ENCODE measurements around the gene EDNRB.

Gene EDNRB

DNA sequence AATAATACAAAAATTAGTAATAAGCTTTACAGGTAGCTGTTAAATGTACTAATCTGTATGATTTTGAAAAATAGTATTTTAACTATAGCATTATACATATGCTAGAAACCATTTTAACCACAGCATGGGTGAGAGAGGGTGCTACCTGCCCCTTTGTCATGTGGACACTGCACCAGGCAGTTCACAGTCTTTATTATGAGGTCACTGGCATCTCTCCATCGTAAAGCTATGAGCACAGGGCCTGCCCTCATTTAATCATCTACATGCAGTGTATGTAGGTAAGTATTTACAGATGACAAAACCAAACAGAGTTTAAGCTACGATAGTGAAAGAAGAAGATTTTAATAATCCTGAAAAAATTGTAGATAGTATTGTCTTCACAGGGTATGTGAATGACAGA is 21.7 kb downstream of the EDNRB start:
- TF ChIP-seq, protein P1, sequence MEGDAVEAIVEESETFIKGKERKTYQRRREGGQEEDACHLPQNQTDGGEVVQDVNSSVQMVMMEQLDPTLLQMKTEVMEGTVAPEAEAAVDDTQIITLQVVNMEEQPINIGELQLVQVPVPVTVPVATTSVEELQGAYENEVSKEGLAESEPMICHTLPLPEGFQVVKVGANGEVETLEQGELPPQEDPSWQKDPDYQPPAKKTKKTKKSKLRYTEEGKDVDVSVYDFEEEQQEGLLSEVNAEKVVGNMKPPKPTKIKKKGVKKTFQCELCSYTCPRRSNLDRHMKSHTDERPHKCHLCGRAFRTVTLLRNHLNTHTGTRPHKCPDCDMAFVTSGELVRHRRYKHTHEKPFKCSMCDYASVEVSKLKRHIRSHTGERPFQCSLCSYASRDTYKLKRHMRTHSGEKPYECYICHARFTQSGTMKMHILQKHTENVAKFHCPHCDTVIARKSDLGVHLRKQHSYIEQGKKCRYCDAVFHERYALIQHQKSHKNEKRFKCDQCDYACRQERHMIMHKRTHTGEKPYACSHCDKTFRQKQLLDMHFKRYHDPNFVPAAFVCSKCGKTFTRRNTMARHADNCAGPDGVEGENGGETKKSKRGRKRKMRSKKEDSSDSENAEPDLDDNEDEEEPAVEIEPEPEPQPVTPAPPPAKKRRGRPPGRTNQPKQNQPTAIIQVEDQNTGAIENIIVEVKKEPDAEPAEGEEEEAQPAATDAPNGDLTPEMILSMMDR (IDR thresholded peaks at IDR 0.05), result no peak
- TF ChIP-seq ZFX (IDR thresholded peaks at IDR 0.05; ENCODE audit: borderline replicate concordance), result no peak
- H3K27ac ChIP-seq, result no peak overlapping the region

GRCh38 chr13:77896536-77896935 is 22.1 kb downstream of the EDNRB start:
- TF ChIP-seq, protein P1 (IDR thresholded peaks at IDR 0.05), result no peak
- TF ChIP-seq ZFX (IDR thresholded peaks at IDR 0.05; ENCODE audit: borderline replicate concordance), result no peak
- H3K27ac ChIP-seq, result no peak overlapping the region

DNA sequence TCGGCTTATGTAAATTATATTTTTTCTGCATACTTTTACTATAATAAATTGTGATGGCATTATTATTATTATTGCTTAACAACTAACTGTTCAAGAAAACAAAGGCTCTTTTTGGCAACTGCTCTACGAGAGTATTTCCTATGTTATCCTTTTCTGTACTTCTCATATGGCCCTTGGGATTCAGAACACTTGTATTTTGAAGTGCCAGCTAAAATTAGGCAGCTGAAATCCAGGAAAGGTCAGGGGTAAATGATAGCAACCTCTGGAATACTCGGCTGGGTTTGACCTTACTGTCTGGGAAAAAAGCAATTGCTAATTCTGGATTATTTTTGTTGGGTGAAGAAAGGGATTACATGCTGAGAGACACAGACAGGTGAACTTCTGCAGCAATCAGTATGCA is 23.9 kb downstream of the EDNRB start:
- H3K27ac ChIP-seq, result no peak overlapping the region

DNA sequence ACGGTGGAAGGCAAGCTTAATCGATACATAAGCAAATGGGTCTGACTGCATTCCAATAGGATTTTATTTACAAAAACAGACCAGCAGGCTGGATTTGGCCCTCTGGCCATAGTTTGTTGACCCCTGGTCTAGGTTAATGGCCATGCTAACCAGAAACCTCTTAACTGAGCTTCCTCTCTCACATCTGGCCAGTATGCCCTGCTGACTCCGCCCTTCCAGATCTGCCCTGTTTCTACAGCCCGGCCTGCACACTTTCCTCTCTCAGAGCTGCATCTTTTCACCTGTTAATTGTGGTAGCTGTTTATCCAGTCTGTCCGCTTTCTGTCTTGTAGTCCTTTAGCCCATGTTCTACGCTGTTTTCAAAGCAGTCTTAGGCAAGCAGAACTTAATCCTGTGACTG is 25.6 kb downstream of the EDNRB start:
- H3K27ac ChIP-seq, result no peak overlapping the region
- no peak for TF ChIP-seq ZFX (IDR thresholded peaks at IDR 0.05; ENCODE audit: borderline replicate concordance)
- TF ChIP-seq, protein P1 (IDR thresholded peaks at IDR 0.05), result no peak

More for the DNA sequence above, 23.9 kb downstream of the EDNRB start:
- TF ChIP-seq, protein P1 (IDR thresholded peaks at IDR 0.05), result no peak
- TF ChIP-seq ZFX (IDR thresholded peaks at IDR 0.05; ENCODE audit: borderline replicate concordance), result no peak

DNA sequence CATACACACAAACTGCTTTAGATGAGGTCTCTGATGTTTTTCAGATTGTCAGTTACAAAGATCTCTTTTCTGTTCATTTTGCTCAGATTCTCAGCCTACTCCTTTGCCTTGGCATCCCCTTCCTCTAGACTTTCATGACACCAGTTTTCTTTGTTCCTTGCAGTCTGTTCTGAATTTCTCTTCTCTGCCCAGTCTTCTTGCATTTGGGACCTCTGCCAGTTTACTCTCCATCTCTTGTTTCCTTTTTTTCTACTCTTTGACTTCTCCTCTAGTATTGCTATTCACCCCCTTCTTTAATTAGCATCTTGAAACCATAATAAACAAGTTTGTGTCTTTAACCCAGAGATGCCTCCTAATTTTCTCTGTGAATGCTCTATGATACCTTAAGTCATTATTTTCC is 26.1 kb downstream of the EDNRB start:
- no peak overlapping the region for H3K27ac ChIP-seq
- TF ChIP-seq, protein P1 (IDR thresholded peaks at IDR 0.05), result no peak
- TF ChIP-seq ZFX (IDR thresholded peaks at IDR 0.05; ENCODE audit: borderline replicate concordance), result no peak

GRCh38 chr13:77891486-77891885 is 27.1 kb downstream of the EDNRB start:
- no peak overlapping the region for H3K27ac ChIP-seq
- TF ChIP-seq, protein P1 (IDR thresholded peaks at IDR 0.05), result no peak
- no peak for TF ChIP-seq ZFX (IDR thresholded peaks at IDR 0.05; ENCODE audit: borderline replicate concordance)

DNA sequence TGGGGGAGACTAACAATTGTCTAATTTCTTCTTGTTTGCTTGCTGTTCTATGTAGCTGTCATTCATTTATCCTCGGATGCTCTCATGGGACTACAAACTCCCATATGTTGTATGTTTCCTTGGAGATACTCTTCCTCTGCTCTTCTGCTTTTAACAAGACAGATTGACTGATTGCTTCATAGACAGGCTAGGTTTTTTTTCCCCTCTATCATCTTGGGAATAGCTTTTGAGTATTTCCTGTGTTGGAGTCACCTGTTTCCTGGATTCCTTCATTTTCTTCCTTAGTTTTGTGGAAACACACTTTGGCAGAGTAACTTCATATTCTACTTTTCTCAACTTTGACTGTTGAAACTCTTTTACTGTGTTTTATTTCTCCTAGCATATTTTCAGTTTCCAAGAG is 27.6 kb downstream of the EDNRB start:
- TF ChIP-seq, protein P1 (IDR thresholded peaks at IDR 0.05), result no peak
- TF ChIP-seq ZFX (IDR thresholded peaks at IDR 0.05; ENCODE audit: borderline replicate concordance), result no peak
- no peak overlapping the region for H3K27ac ChIP-seq

Measured in 22Rv1 (cell line).